AG04450 (cell line): ENCODE data around the gene ADGRV1. TPM values are rescaled to one million over a fixed set of nuclear protein-coding genes. Genes with fewer than 3 reads are reported as not detected.

Experiments
- CTCF ChIA-PET: fragments of 300-600, 350-600 bp; formaldehyde crosslinking; extraction: SDS; loops from one replicate; lab custom pipeline; 2022; ENCODE audit warnings: antibody characterized with exemption, inconsistent platforms; lab: Charles Lee
- POLR2A ChIA-PET: fragments of 350-600 bp; formaldehyde crosslinking; extraction: SDS; loops from one replicate; lab custom pipeline; 2021; ENCODE audit warnings: antibody characterized with exemption, inconsistent platforms; lab: Yijun Ruan, JAX
- DNase-seq: peaks from one replicate; pipeline ENCODE4 v3.0.0-alpha.2; 2011; ENCODE audit warnings: low read depth, low spot score
- H3K27ac ChIP-seq: one replicate; pipeline ENCODE4 v1.5.1; 2012; ENCODE audit warnings: low read depth, low read length, control low read depth
- H3K27me3 ChIP-seq: one replicate; pipeline ENCODE4 v1.6.0; 2012; ENCODE audit warnings: low read length; ENCODE audit not compliant: control insufficient read depth, insufficient read depth
- H3K4me3 ChIP-seq: 2 replicates; pipeline ENCODE4 v1.5.1; 2011; ENCODE audit warnings: mild to moderate bottlenecking, low read depth, low read length, control low read depth
- H3K9me3 ChIP-seq: 2 replicates; pipeline ENCODE4 v1.5.1; 2012; ENCODE audit warnings: low read length; ENCODE audit not compliant: control insufficient read depth, insufficient read depth
- polyA plus RNA-seq: library from polyadenylated mRNA; depleted of rRNA; stranded (reverse); fragments of >200 nt; gene quantifications from 2 replicates; pipeline ENCODE4 v1.2.3, GENCODE V29; 2011
- TF ChIP-seq, protein P1 (sequence below): IDR thresholded peaks from 2 replicates; pipeline ENCODE4 v1.5.1; 2011; ENCODE audit warnings: low read depth, low read length, control low read depth, inconsistent platforms

The ADGRV1 gene
- polyA plus RNA-seq, 1 experiment: 0.06 TPM

GRCh38 chr5:90983148-90983547, 424.6 kb downstream of the ADGRV1 start:
- POLR2A ChIA-PET: interaction anchor here (0.6 kb wide), 1 partner anchor 374 kb away, joined by 5 read pairs; no protein-coding TSS in a partner anchor

GRCh38 chr5:90983711-90984124, 425.1 kb downstream of the ADGRV1 start:
- no peaks in the 10 kb centered on the region for H3K27me3 ChIP-seq
- TF ChIP-seq, protein P1, sequence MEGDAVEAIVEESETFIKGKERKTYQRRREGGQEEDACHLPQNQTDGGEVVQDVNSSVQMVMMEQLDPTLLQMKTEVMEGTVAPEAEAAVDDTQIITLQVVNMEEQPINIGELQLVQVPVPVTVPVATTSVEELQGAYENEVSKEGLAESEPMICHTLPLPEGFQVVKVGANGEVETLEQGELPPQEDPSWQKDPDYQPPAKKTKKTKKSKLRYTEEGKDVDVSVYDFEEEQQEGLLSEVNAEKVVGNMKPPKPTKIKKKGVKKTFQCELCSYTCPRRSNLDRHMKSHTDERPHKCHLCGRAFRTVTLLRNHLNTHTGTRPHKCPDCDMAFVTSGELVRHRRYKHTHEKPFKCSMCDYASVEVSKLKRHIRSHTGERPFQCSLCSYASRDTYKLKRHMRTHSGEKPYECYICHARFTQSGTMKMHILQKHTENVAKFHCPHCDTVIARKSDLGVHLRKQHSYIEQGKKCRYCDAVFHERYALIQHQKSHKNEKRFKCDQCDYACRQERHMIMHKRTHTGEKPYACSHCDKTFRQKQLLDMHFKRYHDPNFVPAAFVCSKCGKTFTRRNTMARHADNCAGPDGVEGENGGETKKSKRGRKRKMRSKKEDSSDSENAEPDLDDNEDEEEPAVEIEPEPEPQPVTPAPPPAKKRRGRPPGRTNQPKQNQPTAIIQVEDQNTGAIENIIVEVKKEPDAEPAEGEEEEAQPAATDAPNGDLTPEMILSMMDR: no peak
- ChIA-PET POLR2A (no interaction called here), CTCF (interaction anchor here (1.9 kb wide), 1 partner anchor 51 kb away, joined by 8 read pairs; no protein-coding TSS in a partner anchor)
- H3K27ac ChIP-seq: no peak overlapping the region
- H3K4me3 ChIP-seq: no peak overlapping the region
- DNase-seq: no peak
- no peaks in the 10 kb centered on the region for H3K9me3 ChIP-seq

More at GRCh38 chr5:90983148-90983547, 424.6 kb downstream of the ADGRV1 start:
- no peak overlapping the region for H3K4me3 ChIP-seq
- no peak overlapping the region for H3K27ac ChIP-seq
- H3K27me3 ChIP-seq: no peaks in the 10 kb centered on the region
- CTCF ChIA-PET: interaction anchor here (0.9 to 1.9 kb wide), 5 partner anchors 50 to 437 kb away, joined by 3 to 8 read pairs (median 8); no protein-coding TSS in a partner anchor
- no peak for DNase-seq
- H3K9me3 ChIP-seq: no peaks in the 10 kb centered on the region
- TF ChIP-seq, protein P1: no peak

DNA sequence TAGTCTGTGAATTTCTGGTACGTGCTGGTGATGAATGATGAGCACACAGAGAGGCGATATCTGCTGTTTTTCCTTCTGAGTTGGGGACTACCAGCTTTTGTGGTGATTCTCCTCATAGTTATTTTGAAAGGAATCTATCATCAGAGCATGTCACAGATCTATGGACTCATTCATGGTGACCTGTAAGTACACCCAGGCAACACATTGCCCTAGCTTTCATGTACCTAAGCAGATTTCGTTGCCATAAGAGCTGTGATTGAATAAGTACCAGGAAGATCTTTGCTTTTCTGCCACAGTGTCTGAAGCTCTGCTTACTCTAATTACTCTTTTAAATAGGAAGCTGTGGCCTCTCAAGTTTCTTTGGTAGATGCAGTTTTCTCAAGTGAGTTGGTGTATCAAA, 426.7 kb downstream of the ADGRV1 start:
- Histone ChIP-seq H3K4me3 (no peak overlapping the region), H3K9me3 (no peaks in the 10 kb centered on the region), H3K27ac (no peak overlapping the region), H3K27me3 (no peaks in the 10 kb centered on the region)
- POLR2A ChIA-PET: no interaction called here
- no peak for DNase-seq
- TF ChIP-seq, protein P1: no peak
- CTCF ChIA-PET: interaction anchor here (2.7 kb wide), 1 partner anchor 53 kb away, joined by 11 read pairs; no protein-coding TSS in a partner anchor

DNA sequence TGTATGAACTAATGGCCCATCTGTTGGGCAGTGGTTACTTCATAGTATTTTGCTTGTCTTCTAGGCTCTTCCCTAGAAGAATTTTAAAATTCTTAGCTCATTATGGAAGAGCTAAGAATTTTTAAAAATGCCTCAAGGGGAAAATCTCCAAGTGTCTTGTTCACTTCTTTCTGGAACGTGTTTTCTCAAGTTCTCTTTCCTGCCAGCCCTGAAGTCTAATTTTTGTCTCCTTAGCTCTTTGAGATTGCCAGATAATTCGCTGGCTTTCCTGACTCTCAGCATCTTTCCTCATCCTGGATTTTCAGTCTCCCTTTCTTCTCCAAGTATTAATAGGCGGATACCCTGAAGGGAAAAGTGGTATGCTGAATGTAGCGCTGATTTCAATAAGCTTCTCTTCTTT, 429.1 kb downstream of the ADGRV1 start:
- Histone ChIP-seq H3K27me3 (no peaks in the 10 kb centered on the region), H3K4me3 (no peak overlapping the region), H3K27ac (no peak overlapping the region), H3K9me3 (no peaks in the 10 kb centered on the region)
- ChIA-PET CTCF (interaction anchor here (0.6 to 2.7 kb wide), 4 partner anchors 14 to 725 kb away, joined by 4 to 11 read pairs (median 5); no protein-coding TSS in a partner anchor), POLR2A (no interaction called here)
- no peak for DNase-seq
- TF ChIP-seq, protein P1: no peak

DNA sequence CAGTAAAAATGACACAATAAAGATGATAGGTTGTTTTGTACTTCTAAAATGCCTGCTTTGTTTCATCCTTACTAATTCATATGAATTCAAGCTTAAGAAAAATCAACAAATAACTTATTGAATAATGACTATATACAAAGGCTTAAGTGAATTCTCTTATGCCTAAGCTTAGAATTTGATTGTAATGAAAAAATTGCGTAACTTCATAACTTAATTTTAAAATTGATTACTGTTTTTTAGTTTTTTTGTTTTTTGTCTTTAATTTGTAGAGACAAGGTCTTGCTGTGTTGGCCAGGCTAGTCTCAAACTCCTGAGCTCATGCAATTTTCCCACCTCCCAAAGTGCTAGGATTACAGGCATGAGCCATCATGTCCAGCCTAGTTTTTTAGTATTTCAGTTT, 432.6 kb downstream of the ADGRV1 start:
- Histone ChIP-seq H3K27me3 (no peaks in the 10 kb centered on the region), H3K9me3 (no peaks in the 10 kb centered on the region), H3K27ac (no peak overlapping the region), H3K4me3 (no peak overlapping the region)
- no peak for DNase-seq
- POLR2A ChIA-PET: no interaction called here
- TF ChIP-seq, protein P1: no peak
- CTCF ChIA-PET: interaction anchor here (2.0 kb wide), 1 partner anchor 60 kb away, joined by 9 read pairs; no protein-coding TSS in a partner anchor
